Measurements from ENCODE around the gene DNAJC5. TPM values are rescaled to one million over a fixed set of nuclear protein-coding genes. Genes with fewer than 3 reads are reported as not detected.
"Not testable (repeated sequence)": the region's sequence is repeated elsewhere in the genome, so short reads cannot be mapped to it uniquely, and the experiment has no call there.

DNAJC5 gene
- total RNA-seq, 2 experiments from 2014 or later, result 32.2 to 32.5 TPM

DNA sequence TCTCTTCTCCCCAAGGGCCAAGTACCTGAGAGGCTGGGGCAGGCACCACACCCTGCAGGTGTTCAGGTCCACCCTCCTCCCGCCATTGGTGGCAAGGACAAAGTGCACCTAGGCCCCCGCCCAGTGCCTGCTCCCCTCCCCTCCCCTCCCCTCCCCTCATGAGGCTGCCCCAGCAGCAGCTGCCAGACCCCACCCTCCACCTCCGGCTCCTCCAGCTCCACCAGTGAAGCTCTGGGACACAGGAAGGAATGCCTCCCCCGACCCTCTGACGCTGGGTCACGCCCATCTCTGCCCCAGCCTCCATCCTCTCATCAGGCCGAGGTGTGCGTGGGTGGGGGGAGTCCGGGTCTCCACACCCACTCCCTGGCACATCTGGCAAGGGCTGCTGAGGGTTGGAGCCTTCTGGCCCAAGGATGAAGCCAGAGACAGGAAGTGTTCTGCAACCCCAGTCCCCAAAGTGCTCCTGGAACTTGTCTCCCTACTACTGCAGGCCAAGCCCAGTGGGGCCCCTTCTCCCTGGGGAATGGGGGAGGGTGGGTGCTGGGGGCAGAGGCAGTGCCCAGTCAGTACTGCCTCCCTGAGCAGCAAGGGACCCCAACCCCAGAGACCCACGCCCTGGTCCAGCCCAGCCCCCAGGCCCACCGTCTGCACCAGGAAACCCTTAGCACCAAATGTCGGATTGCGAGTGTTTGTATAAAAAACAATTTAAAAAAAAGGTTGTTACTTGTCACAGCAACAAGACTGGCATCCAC is 62.9 kb downstream of the DNAJC5 start:
- Mint-ChIP-seq H3K27me3 (no peaks in the 10 kb centered on the region), H3K27ac (peak overlapping the region; percentile 93), H3K36me3 (ENCODE audit: low read depth) (peaks cover 6% of the 10 kb centered on the region), H3K4me3 (peak overlapping the region; percentile 81), H3K9me3 (no peaks in the 10 kb centered on the region), H3K4me1 (ENCODE audit: low read depth) (peaks cover 31% of the 10 kb centered on the region)
- no peak for ATAC-seq
- TF ChIP-seq, protein P1, sequence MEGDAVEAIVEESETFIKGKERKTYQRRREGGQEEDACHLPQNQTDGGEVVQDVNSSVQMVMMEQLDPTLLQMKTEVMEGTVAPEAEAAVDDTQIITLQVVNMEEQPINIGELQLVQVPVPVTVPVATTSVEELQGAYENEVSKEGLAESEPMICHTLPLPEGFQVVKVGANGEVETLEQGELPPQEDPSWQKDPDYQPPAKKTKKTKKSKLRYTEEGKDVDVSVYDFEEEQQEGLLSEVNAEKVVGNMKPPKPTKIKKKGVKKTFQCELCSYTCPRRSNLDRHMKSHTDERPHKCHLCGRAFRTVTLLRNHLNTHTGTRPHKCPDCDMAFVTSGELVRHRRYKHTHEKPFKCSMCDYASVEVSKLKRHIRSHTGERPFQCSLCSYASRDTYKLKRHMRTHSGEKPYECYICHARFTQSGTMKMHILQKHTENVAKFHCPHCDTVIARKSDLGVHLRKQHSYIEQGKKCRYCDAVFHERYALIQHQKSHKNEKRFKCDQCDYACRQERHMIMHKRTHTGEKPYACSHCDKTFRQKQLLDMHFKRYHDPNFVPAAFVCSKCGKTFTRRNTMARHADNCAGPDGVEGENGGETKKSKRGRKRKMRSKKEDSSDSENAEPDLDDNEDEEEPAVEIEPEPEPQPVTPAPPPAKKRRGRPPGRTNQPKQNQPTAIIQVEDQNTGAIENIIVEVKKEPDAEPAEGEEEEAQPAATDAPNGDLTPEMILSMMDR (IDR thresholded peaks at IDR 0.05), result no peak
- POLR2A ChIA-PET, result interaction anchor here (1.2 to 2.1 kb wide), 3 partner anchors 10 to 22 kb away, joined by 4 to 10 read pairs (median 8); partner anchors contain the start of gene SAMD10
- intact Hi-C loops (cut with micrococcal nuclease), result no loop called here
- DNase-seq, result peak; percentile 80
- CTCF ChIA-PET, result no interaction called here

DNA sequence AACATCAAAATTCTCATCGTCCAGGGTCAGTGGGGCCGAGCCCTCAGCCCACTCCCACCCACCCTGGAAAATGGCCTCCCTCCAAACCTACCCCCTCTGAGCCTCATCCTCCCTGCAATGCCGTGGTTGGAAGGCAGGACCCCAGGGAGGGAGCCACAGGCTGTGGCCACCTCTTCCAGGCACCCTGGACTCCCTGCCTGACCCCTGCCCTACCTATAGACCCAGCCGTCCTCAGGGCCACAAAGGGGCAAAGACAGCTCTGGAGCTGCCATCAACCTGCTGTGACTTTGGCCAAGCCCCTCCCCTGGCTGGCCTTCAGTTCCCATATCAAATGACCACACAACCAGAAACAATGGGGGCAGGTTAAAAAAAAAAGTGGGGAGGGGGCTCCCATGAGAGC is 63.5 kb downstream of the DNAJC5 start:
- H3K4me1 Mint-ChIP-seq (ENCODE audit: low read depth), result peaks cover 31% of the 10 kb centered on the region
- no peaks in the 10 kb centered on the region for H3K27me3 Mint-ChIP-seq
- DNase-seq, result no peak
- H3K9me3 Mint-ChIP-seq, result no peaks in the 10 kb centered on the region
- H3K27ac Mint-ChIP-seq, result peak overlapping the region; percentile 55
- H3K36me3 Mint-ChIP-seq (ENCODE audit: low read depth), result peaks cover 8% of the 10 kb centered on the region
- intact Hi-C loops (cut with micrococcal nuclease), result no loop called here
- H3K4me3 Mint-ChIP-seq, result no peak overlapping the region
- CTCF ChIA-PET, result interaction anchor here (1.0 to 1.7 kb wide), 2 partner anchors 15 to 22 kb away, joined by 3 to 8 read pairs; no protein-coding TSS in a partner anchor
- POLR2A ChIA-PET, result interaction anchor here (1.2 kb wide), 1 partner anchor 10 kb away, joined by 6 read pairs; no protein-coding TSS in a partner anchor
- TF ChIP-seq, protein P1 (IDR thresholded peaks at IDR 0.05), result no peak
- ATAC-seq, result no peak

DNA sequence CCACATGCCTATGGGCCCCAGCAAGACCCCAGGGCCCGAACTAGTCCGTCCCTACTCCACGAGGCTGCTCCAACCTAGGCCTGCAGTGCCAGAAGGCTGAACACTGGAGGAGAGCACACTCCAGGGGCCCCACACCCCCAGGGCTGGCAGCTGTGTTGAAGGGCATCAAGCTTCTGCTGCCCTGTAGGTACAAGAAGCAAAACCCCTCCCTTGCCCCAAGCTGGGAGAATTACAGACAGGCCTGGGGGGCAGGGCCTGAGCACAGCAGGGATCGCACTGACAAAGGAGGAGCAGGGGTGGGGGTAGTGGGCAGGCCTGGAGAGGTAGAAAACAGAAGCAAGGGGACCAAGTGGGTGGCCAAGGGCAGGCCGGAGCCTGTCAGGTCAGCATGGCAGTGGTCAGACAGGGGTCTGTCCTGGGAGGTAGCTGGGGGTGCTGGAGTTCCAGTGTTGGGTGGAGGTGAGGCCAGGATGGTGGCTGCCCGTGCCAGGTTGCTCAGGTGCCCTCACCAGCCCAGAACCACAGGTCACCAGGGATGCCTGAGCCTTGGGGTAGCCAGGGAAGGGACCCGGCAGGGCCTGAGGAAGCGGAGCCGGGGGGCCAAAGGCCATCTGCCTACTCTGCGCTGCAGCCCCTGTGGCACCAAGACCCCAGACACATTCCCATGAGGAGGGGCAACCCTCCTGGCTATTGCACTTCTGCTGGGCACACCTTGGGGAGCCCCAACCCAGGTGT is 64.2 kb downstream of the DNAJC5 start:
- H3K27ac Mint-ChIP-seq, result no peak overlapping the region
- ATAC-seq (no peak), DNase-seq (no peak)
- peaks cover 12% of the 10 kb centered on the region for H3K36me3 Mint-ChIP-seq (ENCODE audit: low read depth)
- intact Hi-C loops (cut with micrococcal nuclease), result no loop called here
- no peaks in the 10 kb centered on the region for H3K27me3 Mint-ChIP-seq
- H3K4me3 Mint-ChIP-seq, result no peak overlapping the region
- ChIA-PET POLR2A (interaction anchor here (0.8 to 1.2 kb wide), 2 partner anchors 10 to 19 kb away, joined by 3 to 6 read pairs; no protein-coding TSS in a partner anchor), CTCF (interaction anchor here (1.0 to 1.7 kb wide), 2 partner anchors 15 to 21 kb away, joined by 3 to 8 read pairs; no protein-coding TSS in a partner anchor)
- no peaks in the 10 kb centered on the region for H3K9me3 Mint-ChIP-seq
- peaks cover 24% of the 10 kb centered on the region for H3K4me1 Mint-ChIP-seq (ENCODE audit: low read depth)
- TF ChIP-seq, protein P1 (IDR thresholded peaks at IDR 0.05), result no peak

DNA sequence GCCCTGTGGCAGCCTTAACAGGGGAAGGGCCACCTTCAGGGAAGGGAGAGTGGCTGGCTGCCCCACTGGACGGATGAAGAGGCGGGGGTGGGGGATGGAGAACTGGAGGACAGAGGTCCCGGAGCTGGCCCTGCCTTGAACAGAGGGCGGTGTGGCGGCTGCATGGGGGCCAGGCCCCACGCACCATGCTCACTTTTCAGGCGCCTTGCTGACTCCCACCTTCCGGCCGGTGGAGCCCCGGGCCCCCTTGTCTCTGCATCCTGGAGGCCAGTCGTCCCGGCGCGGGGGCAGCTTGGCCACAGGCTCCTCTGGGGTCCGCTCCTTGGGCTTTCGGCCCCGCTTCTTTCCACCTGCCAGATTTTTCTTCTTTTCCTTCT is 64.8 kb downstream of the DNAJC5 start:
- H3K27ac Mint-ChIP-seq, result no peak overlapping the region
- POLR2A ChIA-PET, result interaction anchor here (0.8 to 1.2 kb wide), 3 partner anchors 9 to 118 kb away, joined by 3 to 6 read pairs (median 3); no protein-coding TSS in a partner anchor
- TF ChIP-seq, protein P1 (IDR thresholded peaks at IDR 0.05), result no peak

DNA sequence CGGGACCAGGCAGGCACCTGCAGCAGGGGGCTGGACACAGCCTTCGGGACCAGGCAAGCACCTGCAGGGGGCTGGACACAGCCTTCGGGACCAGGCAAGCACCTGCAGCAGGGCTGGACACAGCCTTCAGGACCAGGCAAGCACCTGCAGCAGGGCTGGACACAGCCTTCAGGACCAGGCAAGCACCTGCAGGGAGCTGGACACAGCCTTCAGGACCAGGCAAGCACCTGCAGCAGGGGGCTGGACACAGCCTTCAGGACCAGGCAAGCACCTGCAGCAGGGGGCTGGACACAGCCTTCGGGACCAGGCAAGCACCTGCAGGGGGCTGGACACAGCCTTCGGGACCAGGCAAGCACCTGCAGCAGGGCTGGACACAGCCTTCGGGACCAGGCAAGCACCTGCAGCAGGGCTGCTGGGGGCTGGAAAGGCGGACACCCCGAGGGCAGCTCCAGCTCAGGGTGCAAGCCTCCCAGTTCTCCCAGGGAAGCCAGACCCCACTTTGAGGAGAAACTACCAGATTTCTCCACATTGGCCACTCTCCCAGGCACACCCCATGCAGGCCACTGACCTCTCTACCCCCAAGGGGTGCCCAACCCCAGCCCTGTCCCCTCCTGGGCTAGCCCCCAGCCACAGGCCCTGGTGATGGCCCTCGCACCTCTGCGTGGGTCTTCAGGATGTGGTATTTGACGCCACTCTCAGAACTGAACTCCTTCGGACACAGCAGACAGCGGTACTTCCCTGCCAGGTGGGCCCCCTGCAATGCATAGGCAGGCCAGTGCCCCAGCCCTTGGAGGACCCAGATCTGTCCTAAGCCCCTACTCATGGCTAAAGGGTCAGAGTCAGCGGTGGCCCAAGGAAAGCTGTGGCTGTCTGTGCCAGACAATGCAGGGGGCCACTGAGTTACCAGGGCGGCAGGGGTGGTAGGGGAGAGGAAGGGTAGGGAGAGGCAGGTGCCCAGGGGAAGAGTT is 66.0 kb downstream of the DNAJC5 start:
- intact Hi-C loops (cut with micrococcal nuclease); H3K4me3 Mint-ChIP-seq; DNase-seq; H3K9me3 Mint-ChIP-seq; ATAC-seq; CTCF ChIA-PET; H3K27ac Mint-ChIP-seq; H3K27me3 Mint-ChIP-seq: not testable (repeated sequence)
- peaks cover 16% of the 10 kb centered on the region for H3K4me1 Mint-ChIP-seq (ENCODE audit: low read depth)
- H3K36me3 Mint-ChIP-seq (ENCODE audit: low read depth), result peaks cover 17% of the 10 kb centered on the region
- POLR2A ChIA-PET, result interaction anchor here (1.0 to 1.3 kb wide), 3 partner anchors 10 to 117 kb away, joined by 3 read pairs; partner anchors contain the start of gene SAMD10

More for the DNA sequence above, 64.8 kb downstream of the DNAJC5 start:
- no peaks in the 10 kb centered on the region for H3K27me3 Mint-ChIP-seq
- peaks cover 19% of the 10 kb centered on the region for H3K4me1 Mint-ChIP-seq (ENCODE audit: low read depth)
- CTCF ChIA-PET, result interaction anchor here (1.0 to 1.7 kb wide), 2 partner anchors 14 to 21 kb away, joined by 3 to 8 read pairs; no protein-coding TSS in a partner anchor
- no peak overlapping the region for H3K4me3 Mint-ChIP-seq
- peaks cover 16% of the 10 kb centered on the region for H3K36me3 Mint-ChIP-seq (ENCODE audit: low read depth)
- ATAC-seq (no peak), DNase-seq (no peak)
- no peaks in the 10 kb centered on the region for H3K9me3 Mint-ChIP-seq
- intact Hi-C loops (cut with micrococcal nuclease), result no loop called here

All from activated CD8-positive, alpha-beta T cell treated with anti-CD3 and anti-CD28 coated beads for 36 hours (primary cell).